GM12878 (cell line): ENCODE measurements around the gene CALHM1. TPM values are rescaled to one million over a fixed set of nuclear protein-coding genes. Genes with fewer than 3 reads are reported as not detected.
A peak's percentile ranks its signal among the peaks of the same experiment; 100 is the strongest.

ENCODE experiments used
- ATAC-seq: fragments of 200-7000 bp; cut with Tn5 transposase; 3 replicates; pipeline ENCODE4 v1.9.1; 2020; ENCODE audit warnings: mild to moderate bottlenecking, moderate library complexity
- BruUV-seq: library from RNA; stranded (reverse); fragments of 400-500 nt; replicated peaks from 2 replicates; lab custom pipeline; 2021; lab: Mats Ljungman, UMichigan
- CTCF ChIA-PET: fragments of 300-600 bp; sonication (Branson Sonifier 250); formaldehyde crosslinking; extraction: SDS; loops from one replicate; lab custom pipeline; 2021; ENCODE audit warnings: inconsistent platforms; lab: Yijun Ruan, JAX
- POLR2A ChIA-PET: fragments of 350-600 bp; formaldehyde crosslinking; extraction: SDS; loops from one replicate; lab custom pipeline; 2021; ENCODE audit warnings: inconsistent platforms; lab: Charles Lee
- RAD21 ChIA-PET: fragments of 300-600 bp; sonication (Branson Sonifier 250); formaldehyde crosslinking; loops from one replicate; lab custom pipeline; 2023; ENCODE audit warnings: antibody characterized with exemption; ENCODE audit not compliant: unreplicated experiment; lab: Charles Lee
- SMC1A ChIA-PET: fragments of 300-600 bp; sonication (Branson Sonifier 250); formaldehyde crosslinking; loops from one replicate; lab custom pipeline; 2023; ENCODE audit not compliant: unreplicated experiment, uncharacterized antibody; lab: Charles Lee
- DNase-seq: peaks from one replicate; pipeline ENCODE4 v3.0.0-alpha.2; 2011; ENCODE audit warnings: low read depth, low spot score
- FAIRE-seq: peaks from 3 replicates; lab custom pipeline; 2011; peaks lifted over from hg19 to GRCh38; lab: Jason Lieb, UNC
- H2AFZ ChIP-seq: 2 replicates; pipeline ENCODE4 v1.6.0; 2011; ENCODE audit warnings: low read depth, low read length, control low read depth; ENCODE audit not compliant: control insufficient read depth
- H3K27ac ChIP-seq: 2 replicates; pipeline ENCODE4 v1.5.1; 2011; ENCODE audit warnings: control low read depth; ENCODE audit not compliant: control insufficient read depth, insufficient read depth
- H3K27me3 ChIP-seq, 2 experiments: replicated peaks in 1 of 2; 2 replicates each; pipeline versions ENCODE4 v1.6.0 to v1.6.1; 2011; ENCODE audit warnings: low read length in 1 of 2; ENCODE audit not compliant: control insufficient read depth in 2 of 2, insufficient read depth in 2 of 2
- H3K36me3 ChIP-seq, 2 experiments: 2 replicates each; pipeline ENCODE4 v1.5.1; 2011; ENCODE audit warnings: low read length in 1 of 2; ENCODE audit not compliant: control insufficient read depth in 2 of 2, insufficient read depth in 2 of 2
- H3K4me1 ChIP-seq: 2 replicates; pipeline ENCODE4 v1.6.1; 2011; ENCODE audit warnings: mild to moderate bottlenecking, low read length, moderate library complexity, mixed read lengths; ENCODE audit not compliant: control insufficient read depth, insufficient read depth
- H3K4me2 ChIP-seq: 2 replicates; pipeline ENCODE4 v1.6.0; 2011; ENCODE audit warnings: control low read depth; ENCODE audit not compliant: control insufficient read depth, insufficient read depth
- H3K4me3 ChIP-seq: fragments of 200-600 bp; sonication (generic); 2 replicates; pipeline ENCODE4 v1.5.1; 2016
- H3K79me2 ChIP-seq: 2 replicates; pipeline ENCODE4 v1.6.0; 2011; ENCODE audit warnings: low read length; ENCODE audit not compliant: control insufficient read depth, insufficient read depth
- H3K9ac ChIP-seq: 2 replicates; pipeline ENCODE4 v1.8.0; 2011; ENCODE audit warnings: low read length, control low read depth, mixed read lengths; ENCODE audit not compliant: control insufficient read depth, insufficient read depth
- H3K9me3 ChIP-seq: replicated peaks from 3 replicates; pipeline ENCODE4 v1.5.1; 2011; ENCODE audit warnings: mild to moderate bottlenecking, low read length; ENCODE audit not compliant: control insufficient read depth, insufficient read depth
- H4K20me1 ChIP-seq: 2 replicates; pipeline ENCODE4 v1.6.0; 2011; ENCODE audit not compliant: control insufficient read depth, insufficient read depth
- ATF7 ChIP-seq: fragments of 450-650 bp; IDR thresholded peaks from 2 replicates; pipeline ENCODE4 v1.6.1; 2016; ENCODE audit warnings: low read depth, mild to moderate bottlenecking
- BHLHE40 ChIP-seq, 2 experiments: fragments of 450-650 bp in 1 of 2; IDR thresholded peaks; 2 replicates each; pipeline ENCODE4 v1.6.1; 2011 to 2017; ENCODE audit warnings: low read depth in 2 of 2, borderline replicate concordance in 1 of 2, improper control_type of control experiment in 1 of 2, low read length in 1 of 2, mild to moderate bottlenecking in 1 of 2
- BRCA1 ChIP-seq: IDR thresholded peaks from 2 replicates; pipeline ENCODE4 v1.6.1; 2011; ENCODE audit warnings: low read depth, low read length, improper control_type of control experiment
- DPF2 ChIP-seq: fragments of 450-650 bp; IDR thresholded peaks from 2 replicates; pipeline ENCODE4 v1.6.1; 2017; ENCODE audit warnings: mild to moderate bottlenecking
- HDAC2 ChIP-seq: fragments of 200-600 bp; sonication (generic); IDR thresholded peaks from 2 replicates; pipeline ENCODE4 v1.6.1; 2017
- MYC ChIP-seq: IDR thresholded peaks from 2 replicates; pipeline ENCODE4 v1.6.1; 2011; ENCODE audit warnings: mild to moderate bottlenecking, low read length, moderate library complexity, inconsistent platforms; ENCODE audit not compliant: insufficient read depth, insufficient replicate concordance, insufficient read length, severe bottlenecking
- NBN ChIP-seq: fragments of 450-650 bp; IDR thresholded peaks from 2 replicates; pipeline ENCODE4 v1.6.1; 2016
- NR2C1 ChIP-seq: fragments of 450-650 bp; IDR thresholded peaks from 2 replicates; pipeline ENCODE4 v1.6.1; 2017; ENCODE audit warnings: antibody characterized with exemption, mild to moderate bottlenecking, moderate library complexity
- NR2F1 ChIP-seq: fragments of 450-650 bp; conservative IDR thresholded peaks from 2 replicates; pipeline ENCODE4 v1.6.1; 2017; ENCODE audit warnings: mild to moderate bottlenecking
- PAX8 ChIP-seq: fragments of 450-650 bp; IDR thresholded peaks from 2 replicates; pipeline ENCODE4 v1.6.1; 2017; ENCODE audit warnings: mild to moderate bottlenecking, moderate library complexity
- POLR2AphosphoS5 ChIP-seq: IDR thresholded peaks from 2 replicates; pipeline ENCODE4 v1.6.1; 2011; ENCODE audit warnings: mild to moderate bottlenecking, low read length, inconsistent platforms
- RAD21 ChIP-seq: IDR thresholded peaks from 2 replicates; pipeline ENCODE4 v1.6.1; 2011; ENCODE audit warnings: mild to moderate bottlenecking, low read depth, low read length, moderate library complexity; ENCODE audit not compliant: insufficient read depth
- SREBF1 ChIP-seq: IDR thresholded peaks from 2 replicates; pipeline ENCODE4 v1.6.1; 2012; ENCODE audit warnings: mild to moderate bottlenecking, low read length
- TARDBP ChIP-seq: IDR thresholded peaks from 2 replicates; pipeline ENCODE4 v1.6.1; 2016; ENCODE audit warnings: borderline replicate concordance
- ZNF384 ChIP-seq: IDR thresholded peaks from 2 replicates; pipeline ENCODE4 v1.6.1; 2012; ENCODE audit warnings: low read depth, mild to moderate bottlenecking, low read length, improper control_type of control experiment, borderline replicate concordance
- WGBS: methylation state at CpG from one replicate; pipeline ENCODE4 v1.1.6; 2016; ENCODE audit warnings: low lambda C conversion rate; ENCODE audit not compliant: insufficient replicate concordance, insufficient coverage; ENCODE audit errors: missing lambda C conversion rate; 5-methylcytosine and 5-hydroxymethylcytosine counted together
- in situ Hi-C: fragments of 300-500 bp; cut with MboI; formaldehyde crosslinking; loops from 9 replicates; pipeline ENCODE4 v1.14.3; 2018; ENCODE audit warnings: mixed read lengths
- intact Hi-C: fragments of 100-400 bp; cut with micrococcal nuclease; formaldehyde crosslinking; loops from one replicate; pipeline ENCODE4 v1.14.2; 2022; ENCODE audit not compliant: unreplicated experiment
- polyA plus RNA-seq, 11 experiments: library from polyadenylated mRNA; depleted of rRNA in 4 of 11; unstranded in 6 of 11; stranded (reverse) in 5 of 11; fragments of >200 nt; fragmentation: Nextera tagmentation in 4 of 11; fragmentation: Illumina TruSeq in 1 of 11; extraction: Ambion mirVana in 4 of 11; extraction: Trizol in 1 of 11; gene quantifications; 1 replicate in 1 of 11; 2 replicates in 10 of 11; pipeline versions ENCODE4 v1.2.1 to v1.2.3, GENCODE V29; 2011 to 2016; ENCODE audit warnings: inconsistent platforms in 2 of 11, missing spikeins in 2 of 11, low read depth in 1 of 11
- total RNA-seq, 4 experiments: library from RNA; depleted of rRNA in 3 of 4; stranded (reverse); fragments of >200 nt in 3 of 4; fragmentation: Illumina TruSeq in 1 of 4; extraction: Trizol in 1 of 4; gene quantifications; 2 replicates each; pipeline versions ENCODE4 v1.2.1 to v1.2.3, GENCODE V29; 2013 to 2021
- TF ChIP-seq, protein P1 (sequence below): fragments of 450-650 bp; IDR thresholded peaks from 2 replicates; pipeline ENCODE4 v1.6.1; 2016; ENCODE audit warnings: mild to moderate bottlenecking, moderate library complexity, borderline replicate concordance
- TF ChIP-seq, protein P2 (sequence below): fragments of 150-350 bp; IDR thresholded peaks from 2 replicates; pipeline ENCODE4 v1.6.1; 2016; ENCODE audit warnings: low read depth, low read length

CALHM1 gene
- total and polyA plus RNA-seq, 10 of the 15 experiments (the other 5 are each of a cell fraction or from before 2014, with no cell fraction given): 0.05 to 1.7 (median 0.17) TPM

DNA sequence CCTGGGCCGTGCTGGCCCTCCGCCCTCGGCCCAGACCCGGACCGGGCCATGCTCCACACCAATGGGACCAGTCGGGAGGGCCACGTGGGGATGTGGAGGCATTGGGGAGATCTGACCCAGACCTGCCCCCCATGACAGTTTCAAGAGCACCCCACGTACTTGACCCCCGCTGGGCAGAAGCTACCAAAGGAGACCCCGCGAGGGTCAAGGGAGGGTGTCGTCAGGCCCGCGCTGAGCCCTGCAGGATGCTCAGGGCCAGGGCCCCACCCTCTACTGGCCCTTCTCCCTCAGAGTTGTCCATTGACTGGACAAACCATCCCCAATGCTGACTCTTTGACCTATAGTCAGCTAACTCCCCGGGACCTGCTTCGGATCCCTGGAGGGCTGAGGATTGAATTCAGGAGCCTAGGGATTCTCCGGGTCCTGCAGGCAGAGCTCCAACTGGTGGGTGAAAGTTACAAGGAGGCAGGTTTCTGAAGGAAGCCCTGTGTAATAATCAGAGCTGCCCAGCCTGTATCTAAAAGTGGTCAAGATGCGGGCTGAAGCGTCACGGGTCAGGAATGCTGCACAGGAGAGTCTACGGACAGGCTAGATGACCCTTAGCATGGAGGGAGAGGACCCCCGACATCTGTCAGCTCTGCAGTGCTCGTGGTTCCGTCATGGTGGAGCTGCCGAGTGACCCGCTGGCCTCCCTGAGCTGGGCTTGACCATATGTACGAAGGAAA is 6.0 kb downstream of the CALHM1 start:
- Histone ChIP-seq H3K79me2 (peaks cover 27% of the 10 kb centered on the region), H3K4me3 (peak overlapping the region; percentile 98), H3K9ac (peak overlapping the region; percentile 75), H2AFZ (peak overlapping the region; percentile 69), H3K4me2 (peak overlapping the region; percentile 79), H3K36me3 (peaks cover 3 to 8% of the 10 kb centered on the region in 2 experiments), H3K27me3 (no peaks in the 10 kb centered on the region), H3K4me1 (peaks cover 22% of the 10 kb centered on the region), H3K27ac (peak overlapping the region; percentile 83), H4K20me1 (no peaks in the 10 kb centered on the region; the same call in 1 of the 2 replicates), H3K9me3 (no peaks in the 10 kb centered on the region)
- DNase-seq: no peak
- BruUV-seq: no TSS peak
- ATAC-seq: no peak; the same call in 2 of the 3 replicates
- in situ Hi-C loops: no loop called here
- intact Hi-C loops: no loop called here
- ChIA-PET POLR2A (interaction anchor here (1.3 to 9.5 kb wide), 5 partner anchors 10 to 57 kb away, joined by 3 to 144 read pairs (median 6); no protein-coding TSS in a partner anchor), CTCF (interaction anchor here (0.6 to 17.8 kb wide), 7 partner anchors 17 to 669 kb away, joined by 3 to 163 read pairs (median 27); partner anchors contain the start of genes CALHM3 and SFR1), SMC1A (interaction anchor here (0.7 to 9.6 kb wide), 10 partner anchors 10 to 38 kb away, joined by 3 to 124 read pairs (median 6); no protein-coding TSS in a partner anchor), RAD21 (interaction anchor here (0.6 to 7.1 kb wide), 8 partner anchors 14 to 90 kb away, joined by 3 to 73 read pairs (median 8); no protein-coding TSS in a partner anchor)
- FAIRE-seq: no peak
- WGBS: 29% methylated on average over 27 of the region's 27 CpGs
- TF ChIP-seq SREBF1: no peak
- peak in 1 of 2 experiments; percentile 30; a peak in 1 of 4 replicates for TF ChIP-seq BHLHE40 (IDR thresholded peaks at IDR 0.05; ENCODE audit: borderline replicate concordance in 1 of 2, low read depth in 2 of 2, low read length in 1 of 2)
- no peak for TF ChIP-seq POLR2AphosphoS5
- no peak for TF ChIP-seq PAX8
- peak; percentile 32; the same call in 1 of the 2 replicates for TF ChIP-seq DPF2
- no peak for TF ChIP-seq NR2C1
- TF ChIP-seq RAD21: no peak
- TF ChIP-seq HDAC2: no peak
- TF ChIP-seq ZNF384: no peak
- TF ChIP-seq NBN: 0 out of 2 replicates have a peak, but pooled peaks have one; percentile 40
- TF ChIP-seq, protein P1, sequence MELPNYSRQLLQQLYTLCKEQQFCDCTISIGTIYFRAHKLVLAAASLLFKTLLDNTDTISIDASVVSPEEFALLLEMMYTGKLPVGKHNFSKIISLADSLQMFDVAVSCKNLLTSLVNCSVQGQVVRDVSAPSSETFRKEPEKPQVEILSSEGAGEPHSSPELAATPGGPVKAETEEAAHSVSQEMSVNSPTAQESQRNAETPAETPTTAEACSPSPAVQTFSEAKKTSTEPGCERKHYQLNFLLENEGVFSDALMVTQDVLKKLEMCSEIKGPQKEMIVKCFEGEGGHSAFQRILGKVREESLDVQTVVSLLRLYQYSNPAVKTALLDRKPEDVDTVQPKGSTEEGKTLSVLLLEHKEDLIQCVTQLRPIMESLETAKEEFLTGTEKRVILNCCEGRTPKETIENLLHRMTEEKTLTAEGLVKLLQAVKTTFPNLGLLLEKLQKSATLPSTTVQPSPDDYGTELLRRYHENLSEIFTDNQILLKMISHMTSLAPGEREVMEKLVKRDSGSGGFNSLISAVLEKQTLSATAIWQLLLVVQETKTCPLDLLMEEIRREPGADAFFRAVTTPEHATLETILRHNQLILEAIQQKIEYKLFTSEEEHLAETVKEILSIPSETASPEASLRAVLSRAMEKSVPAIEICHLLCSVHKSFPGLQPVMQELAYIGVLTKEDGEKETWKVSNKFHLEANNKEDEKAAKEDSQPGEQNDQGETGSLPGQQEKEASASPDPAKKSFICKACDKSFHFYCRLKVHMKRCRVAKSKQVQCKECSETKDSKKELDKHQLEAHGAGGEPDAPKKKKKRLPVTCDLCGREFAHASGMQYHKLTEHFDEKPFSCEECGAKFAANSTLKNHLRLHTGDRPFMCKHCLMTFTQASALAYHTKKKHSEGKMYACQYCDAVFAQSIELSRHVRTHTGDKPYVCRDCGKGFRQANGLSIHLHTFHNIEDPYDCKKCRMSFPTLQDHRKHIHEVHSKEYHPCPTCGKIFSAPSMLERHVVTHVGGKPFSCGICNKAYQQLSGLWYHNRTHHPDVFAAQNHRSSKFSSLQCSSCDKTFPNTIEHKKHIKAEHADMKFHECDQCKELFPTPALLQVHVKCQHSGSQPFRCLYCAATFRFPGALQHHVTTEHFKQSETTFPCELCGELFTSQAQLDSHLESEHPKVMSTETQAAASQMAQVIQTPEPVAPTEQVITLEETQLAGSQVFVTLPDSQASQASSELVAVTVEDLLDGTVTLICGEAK: no peak
- no peak for TF ChIP-seq BRCA1
- TF ChIP-seq, protein P2, sequence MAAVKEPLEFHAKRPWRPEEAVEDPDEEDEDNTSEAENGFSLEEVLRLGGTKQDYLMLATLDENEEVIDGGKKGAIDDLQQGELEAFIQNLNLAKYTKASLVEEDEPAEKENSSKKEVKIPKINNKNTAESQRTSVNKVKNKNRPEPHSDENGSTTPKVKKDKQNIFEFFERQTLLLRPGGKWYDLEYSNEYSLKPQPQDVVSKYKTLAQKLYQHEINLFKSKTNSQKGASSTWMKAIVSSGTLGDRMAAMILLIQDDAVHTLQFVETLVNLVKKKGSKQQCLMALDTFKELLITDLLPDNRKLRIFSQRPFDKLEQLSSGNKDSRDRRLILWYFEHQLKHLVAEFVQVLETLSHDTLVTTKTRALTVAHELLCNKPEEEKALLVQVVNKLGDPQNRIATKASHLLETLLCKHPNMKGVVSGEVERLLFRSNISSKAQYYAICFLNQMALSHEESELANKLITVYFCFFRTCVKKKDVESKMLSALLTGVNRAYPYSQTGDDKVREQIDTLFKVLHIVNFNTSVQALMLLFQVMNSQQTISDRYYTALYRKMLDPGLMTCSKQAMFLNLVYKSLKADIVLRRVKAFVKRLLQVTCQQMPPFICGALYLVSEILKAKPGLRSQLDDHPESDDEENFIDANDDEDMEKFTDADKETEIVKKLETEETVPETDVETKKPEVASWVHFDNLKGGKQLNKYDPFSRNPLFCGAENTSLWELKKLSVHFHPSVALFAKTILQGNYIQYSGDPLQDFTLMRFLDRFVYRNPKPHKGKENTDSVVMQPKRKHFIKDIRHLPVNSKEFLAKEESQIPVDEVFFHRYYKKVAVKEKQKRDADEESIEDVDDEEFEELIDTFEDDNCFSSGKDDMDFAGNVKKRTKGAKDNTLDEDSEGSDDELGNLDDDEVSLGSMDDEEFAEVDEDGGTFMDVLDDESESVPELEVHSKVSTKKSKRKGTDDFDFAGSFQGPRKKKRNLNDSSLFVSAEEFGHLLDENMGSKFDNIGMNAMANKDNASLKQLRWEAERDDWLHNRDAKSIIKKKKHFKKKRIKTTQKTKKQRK: no peak
- TF ChIP-seq MYC: peak; percentile 19
- no peak for TF ChIP-seq TARDBP
- peak; percentile 55; the same call in 1 of the 2 replicates for TF ChIP-seq NR2F1
- no peak for TF ChIP-seq ATF7
